Esophagus squamous epithelium (tissue), 5 donors: Measurements from ENCODE around the gene CIDEB. TPM values are rescaled to one million over a fixed set of nuclear protein-coding genes. Genes with fewer than 3 reads are reported as not detected.

Experiments used
- DNase-seq: peaks from one replicate; lab custom pipeline; 2025; lab: John Stamatoyannopoulos, UW
- H3K27ac ChIP-seq, 4 donors: fragments of 200-600 bp; sonication (generic); one replicate each; pipeline ENCODE4 v1.5.1; 2016 to 2019; ENCODE audit warnings: mild to moderate bottlenecking in 1 of 4
- H3K27me3 ChIP-seq, 4 donors: fragments of 200-600 bp; sonication (generic); 1 replicate in 3 of 4; 2 replicates in 1 of 4; pipeline versions ENCODE4 v1.5.1 to v1.6.0; 2017 to 2021; ENCODE audit warnings: antibody characterized with exemption in 1 of 4
- H3K36me3 ChIP-seq, 3 donors: fragments of 200-600 bp; sonication (generic); one replicate each; pipeline ENCODE4 v1.5.1; 2016 to 2019
- H3K4me1 ChIP-seq, 3 donors: fragments of 200-600 bp; sonication (generic); one replicate each; pipeline ENCODE4 v1.5.1; 2017 to 2019
- H3K4me3 ChIP-seq, 4 donors: fragments of 200-600 bp; sonication (generic); 1 replicate in 3 of 4; 2 replicates in 1 of 4; pipeline ENCODE4 v1.5.1; 2016 to 2019; ENCODE audit warnings: mild to moderate bottlenecking in 2 of 4, moderate library complexity in 1 of 4
- H3K9me3 ChIP-seq, 3 donors: fragments of 200-600 bp; sonication (generic); one replicate each; pipeline ENCODE4 v1.5.1; 2016 to 2019
- CTCF ChIP-seq, 6 experiments: fragments of 450-650 bp in 4 of 6; fragments of 200-600 bp in 2 of 6; sonication (generic) in 2 of 6; IDR thresholded peaks; one replicate each; pipeline ENCODE4 v1.5.1; 2016 to 2019; ENCODE audit warnings: antibody characterized with exemption in 6 of 6, mild to moderate bottlenecking in 4 of 6, moderate library complexity in 4 of 6
- POLR2A ChIP-seq, 4 donors: fragments of 450-650 bp; IDR thresholded peaks; one replicate each; pipeline ENCODE4 v1.6.1; 2017; ENCODE audit warnings: antibody characterized with exemption in 4 of 4, mild to moderate bottlenecking in 4 of 4, moderate library complexity in 3 of 4
- WGBS, 2 donors: methylation state at CpG; one replicate each; pipeline ENCODE4 v1.1.5; 2018; 5-methylcytosine and 5-hydroxymethylcytosine counted together
- intact Hi-C: fragments of 100-400 bp; cut with DNase I; formaldehyde crosslinking; loops from one replicate; pipeline ENCODE4 v1.15.0; 2022
- total RNA-seq, 4 donors: library from RNA; depleted of rRNA; stranded (reverse); fragments of >200 nt; gene quantifications; one replicate each; pipeline ENCODE4 v1.1.0, GENCODE V29; 2016
- donor health status: DM: yes; HTN: yes; CAD: no.

Gene CIDEB
- total RNA-seq, 4 donors from 2014 or later = 18.3 to 41.4 (median 30.4) TPM

- Histone ChIP-seq H3K4me1 (peaks cover 30 to 85% (median 36%) of the 10 kb centered on the region in 3 donors), H3K36me3 (peaks cover 0 to 6% (median 0%) of the 10 kb centered on the region in 3 donors), H3K9me3 (no peaks in the 10 kb centered on the region), H3K27me3 (no peaks in the 10 kb centered on the region), H3K4me3 (no peak overlapping the region), H3K27ac (peak overlapping the region in 3 of 4 donors; percentile 43 to 76 (median 67))
- WGBS, 2 donors = 87% methylated on average over 4 of the region's 5 CpGs; no CpG with 5 or more reads in 1 of the 2 donors
- TF ChIP-seq POLR2A (IDR thresholded peaks at IDR 0.05) (no peak), CTCF (IDR thresholded peaks at IDR 0.05) (no peak)
- DNase-seq = no peak
- intact Hi-C loops = no loop called here
These were observed 23.8 kb downstream of the CIDEB start for GRCh38 chr14:24283796-24284460.

- TF ChIP-seq POLR2A (IDR thresholded peaks at IDR 0.05) (no peak), CTCF (IDR thresholded peaks at IDR 0.05) (no peak)
- DNase-seq = no peak
- H3K27me3 ChIP-seq = no peaks in the 10 kb centered on the region
- no CpG with 5 or more reads among the region's 3 CpGs for WGBS, 2 donors
- no peak overlapping the region for H3K4me3 ChIP-seq
- no peaks in the 10 kb centered on the region for H3K9me3 ChIP-seq
- H3K4me1 ChIP-seq = peaks cover 34 to 97% (median 45%) of the 10 kb centered on the region in 3 donors
- intact Hi-C loops = no loop called here
- H3K36me3 ChIP-seq = no peaks in the 10 kb centered on the region
- H3K27ac ChIP-seq = peak overlapping the region in 1 of 4 donors; percentile 16
These were observed 25.0 kb downstream of the CIDEB start for GRCh38 chr14:24282736-24283135.

GRCh38 chr14:24281636-24282035, 26.1 kb downstream of the CIDEB start:
- TF ChIP-seq CTCF (IDR thresholded peaks at IDR 0.05) (no peak), POLR2A (IDR thresholded peaks at IDR 0.05) (no peak)
- Histone ChIP-seq H3K4me3 (no peak overlapping the region), H3K27ac (peak overlapping the region; percentile 67 to 88 (median 78)), H3K27me3 (no peaks in the 10 kb centered on the region), H3K4me1 (peaks cover 34 to 98% (median 53%) of the 10 kb centered on the region in 3 donors), H3K36me3 (no peaks in the 10 kb centered on the region), H3K9me3 (no peaks in the 10 kb centered on the region)
- DNase-seq = no peak
- intact Hi-C loops = no loop called here
- 84 to 91% methylated on average over 5 to 7 of the region's 7 CpGs for WGBS, 2 donors

- Histone ChIP-seq H3K9me3 (no peaks in the 10 kb centered on the region), H3K4me1 (peaks cover 29 to 96% (median 48%) of the 10 kb centered on the region in 3 donors), H3K36me3 (no peaks in the 10 kb centered on the region), H3K27ac (peak overlapping the region; percentile 67 to 88 (median 78)), H3K27me3 (no peaks in the 10 kb centered on the region), H3K4me3 (no peak overlapping the region)
- intact Hi-C loops = no loop called here
- no peak for DNase-seq
- 65 to 68% methylated on average over 6 of the region's 6 CpGs for WGBS, 2 donors
- TF ChIP-seq POLR2A (IDR thresholded peaks at IDR 0.05) (no peak), CTCF (IDR thresholded peaks at IDR 0.05) (no peak)
These were observed 26.8 kb downstream of the CIDEB start for GRCh38 chr14:24280797-24281460.
